Astrocyte of the spinal cord (primary cell): ENCODE data around the gene PGA3.

Source experiments
- DNase-seq: peaks from one replicate; pipeline ENCODE4 v3.0.0; 2011; ENCODE audit warnings: low read depth, low spot score
- H3K4me3 ChIP-seq: 2 replicates; pipeline ENCODE4 v1.5.1; 2011; ENCODE audit warnings: low read depth, mild to moderate bottlenecking, low read length, moderate library complexity
- in situ Hi-C: cut with HindIII; loops from 2 replicates; pipeline ENCODE4 v1.10.0; 2017; ENCODE audit warnings: low sequenced_read_pairs
- TF ChIP-seq, protein P1 (sequence below): IDR thresholded peaks from 2 replicates; pipeline ENCODE4 v1.5.1; 2012; ENCODE audit warnings: low read depth, mild to moderate bottlenecking, low read length, inconsistent platforms

Gene PGA3

GRCh38 chr11:61181489-61181888 is 21.8 kb upstream of the PGA3 start:
- no peak for DNase-seq
- in situ Hi-C loops = no loop called here
- H3K4me3 ChIP-seq = no peak overlapping the region
- TF ChIP-seq, protein P1, sequence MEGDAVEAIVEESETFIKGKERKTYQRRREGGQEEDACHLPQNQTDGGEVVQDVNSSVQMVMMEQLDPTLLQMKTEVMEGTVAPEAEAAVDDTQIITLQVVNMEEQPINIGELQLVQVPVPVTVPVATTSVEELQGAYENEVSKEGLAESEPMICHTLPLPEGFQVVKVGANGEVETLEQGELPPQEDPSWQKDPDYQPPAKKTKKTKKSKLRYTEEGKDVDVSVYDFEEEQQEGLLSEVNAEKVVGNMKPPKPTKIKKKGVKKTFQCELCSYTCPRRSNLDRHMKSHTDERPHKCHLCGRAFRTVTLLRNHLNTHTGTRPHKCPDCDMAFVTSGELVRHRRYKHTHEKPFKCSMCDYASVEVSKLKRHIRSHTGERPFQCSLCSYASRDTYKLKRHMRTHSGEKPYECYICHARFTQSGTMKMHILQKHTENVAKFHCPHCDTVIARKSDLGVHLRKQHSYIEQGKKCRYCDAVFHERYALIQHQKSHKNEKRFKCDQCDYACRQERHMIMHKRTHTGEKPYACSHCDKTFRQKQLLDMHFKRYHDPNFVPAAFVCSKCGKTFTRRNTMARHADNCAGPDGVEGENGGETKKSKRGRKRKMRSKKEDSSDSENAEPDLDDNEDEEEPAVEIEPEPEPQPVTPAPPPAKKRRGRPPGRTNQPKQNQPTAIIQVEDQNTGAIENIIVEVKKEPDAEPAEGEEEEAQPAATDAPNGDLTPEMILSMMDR = no peak

GRCh38 chr11:61183645-61184044 is 19.7 kb upstream of the PGA3 start:
- in situ Hi-C loops = no loop called here
- no peak for DNase-seq
- TF ChIP-seq, protein P1 = no peak

DNA sequence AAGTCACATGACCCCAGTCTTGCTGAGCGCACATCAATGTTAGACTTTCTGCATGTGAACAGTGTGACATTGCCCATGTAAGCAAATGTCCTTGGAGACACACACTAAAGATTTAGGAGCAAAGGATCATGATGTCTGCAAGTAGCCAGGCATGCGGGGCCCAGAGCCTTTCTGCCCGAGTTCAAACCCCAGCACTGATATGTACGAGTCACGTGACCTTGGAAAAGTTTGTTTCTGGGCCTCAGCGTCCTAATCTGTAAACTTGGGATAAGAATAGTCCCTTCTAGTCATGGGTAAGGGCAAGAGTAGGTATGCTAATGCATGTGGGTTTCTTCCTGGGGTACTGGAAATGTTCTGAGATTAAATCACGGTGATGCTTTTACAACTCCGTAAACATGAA is 16.8 kb upstream of the PGA3 start:
- TF ChIP-seq, protein P1 = no peak
- DNase-seq = no peak
- in situ Hi-C loops = no loop called here
- no peak overlapping the region for H3K4me3 ChIP-seq

More at GRCh38 chr11:61183645-61184044, 19.7 kb upstream of the PGA3 start:
- no peak overlapping the region for H3K4me3 ChIP-seq

DNA sequence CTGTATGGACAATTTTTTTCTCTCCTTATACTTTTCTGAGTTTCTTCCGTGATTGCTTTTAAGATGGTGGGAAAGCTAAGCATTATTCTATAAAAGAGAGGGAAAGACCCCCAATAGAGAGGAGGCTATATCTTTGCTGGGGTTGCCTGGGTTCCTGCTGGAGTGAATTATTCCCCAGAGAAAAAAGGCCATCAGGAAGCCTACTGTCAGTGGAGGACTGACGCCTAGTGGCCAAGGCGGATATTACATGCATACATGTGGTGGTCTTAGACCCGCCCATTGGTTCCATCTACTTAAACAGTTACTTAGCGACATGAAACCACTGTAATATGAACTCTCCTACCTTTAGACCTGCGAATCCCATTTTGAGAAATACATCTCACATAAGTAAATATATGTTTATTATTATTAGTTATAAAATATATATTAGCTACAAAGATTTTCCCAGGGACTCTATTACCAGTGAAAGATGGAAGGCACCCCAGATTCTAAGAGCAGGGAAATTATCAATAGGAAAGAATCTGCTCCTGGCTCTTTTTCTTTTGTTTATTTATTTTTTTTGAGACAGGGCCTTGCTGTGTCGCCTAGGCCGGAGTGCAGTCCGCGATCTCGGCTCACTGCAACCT is 15.7 kb upstream of the PGA3 start:
- in situ Hi-C loops = no loop called here
- H3K4me3 ChIP-seq = no peak overlapping the region
- peak; percentile 75 for DNase-seq
- TF ChIP-seq, protein P1 = peak; percentile 95

GRCh38 chr11:61189933-61190332 is 13.4 kb upstream of the PGA3 start:
- H3K4me3 ChIP-seq = no peak overlapping the region
- TF ChIP-seq, protein P1 = no peak
- no peak for DNase-seq
- in situ Hi-C loops = no loop called here

- TF ChIP-seq, protein P1 = no peak
- DNase-seq = no peak
- no peak overlapping the region for H3K4me3 ChIP-seq
- in situ Hi-C loops = no loop called here
Measured at GRCh38 chr11:61193596-61193995, 9.7 kb upstream of the PGA3 start.
